CD4-positive, alpha-beta memory T cell (primary cell): Measurements from ENCODE around the gene ATXN1. TPM values are rescaled to one million over a fixed set of nuclear protein-coding genes. Genes with fewer than 3 reads are reported as not detected.

Source experiments
- CTCF ChIA-PET: fragments of 350-600 bp; sonication (Branson Sonifier 250); formaldehyde crosslinking; loops from one replicate; lab custom pipeline; 2021; ENCODE audit warnings: inconsistent platforms; ENCODE audit not compliant: partially characterized antibody; lab: Charles Lee
- POLR2A ChIA-PET: fragments of 350-600 bp; sonication (Branson Sonifier 250); formaldehyde crosslinking; loops from one replicate; lab custom pipeline; 2021; ENCODE audit not compliant: partially characterized antibody; lab: Charles Lee
- DNase-seq, 5 donors: peaks; one replicate each; pipeline versions ENCODE4 v3.0.0 to v3.0.0-alpha.2; 2020 to 2022; ENCODE audit warnings: mixed read lengths in 1 of 5
- H3K27ac ChIP-seq: one replicate; pipeline ENCODE4 v1.7.0; 2013; ENCODE audit warnings: low read depth, low read length
- H3K27me3 ChIP-seq: 2 replicates; pipeline ENCODE4 v1.7.0; 2013; ENCODE audit warnings: mild to moderate bottlenecking, low read length, moderate library complexity; ENCODE audit not compliant: insufficient read depth
- H3K36me3 ChIP-seq: 2 replicates; pipeline ENCODE4 v1.7.0; 2013; ENCODE audit warnings: mild to moderate bottlenecking, low read length, moderate library complexity; ENCODE audit not compliant: insufficient read depth
- H3K4me1 ChIP-seq: 2 replicates; pipeline ENCODE4 v1.7.0; 2013; ENCODE audit warnings: mild to moderate bottlenecking, low read length, moderate library complexity; ENCODE audit not compliant: insufficient read depth
- H3K4me3 ChIP-seq, 2 donors: one replicate each; pipeline ENCODE4 v1.7.0; 2013; ENCODE audit warnings: low read length in 2 of 2, mild to moderate bottlenecking in 1 of 2
- H3K9me3 ChIP-seq, 2 donors: one replicate each; pipeline ENCODE4 v1.7.0; 2013; ENCODE audit warnings: low read length in 2 of 2, control low read depth in 1 of 2; ENCODE audit not compliant: control insufficient read depth in 1 of 2
- H3K27ac Mint-ChIP-seq, 7 donors: one replicate each; pipeline ENCODE4 v1.8.0; 2020 to 2021; ENCODE audit warnings: mixed read lengths in 7 of 7, mild to moderate bottlenecking in 6 of 7, inconsistent platforms in 3 of 7, moderate library complexity in 3 of 7
- H3K27me3 Mint-ChIP-seq, 2 donors: one replicate each; pipeline ENCODE4 v1.8.0; 2020 to 2021; ENCODE audit warnings: mixed read lengths in 2 of 2
- H3K36me3 Mint-ChIP-seq, 2 donors: one replicate each; pipeline ENCODE4 v1.8.0; 2020 to 2021; ENCODE audit warnings: mixed read lengths in 2 of 2, inconsistent platforms in 1 of 2, mild to moderate bottlenecking in 1 of 2
- H3K4me1 Mint-ChIP-seq, 4 donors: one replicate each; pipeline ENCODE4 v1.8.0; 2020 to 2021; ENCODE audit warnings: mixed read lengths in 4 of 4, mild to moderate bottlenecking in 1 of 4
- H3K4me3 Mint-ChIP-seq, 8 donors: one replicate each; pipeline ENCODE4 v1.8.0; 2020 to 2021; ENCODE audit warnings: mixed read lengths in 8 of 8, mild to moderate bottlenecking in 7 of 8, moderate library complexity in 6 of 8, inconsistent platforms in 3 of 8
- H3K9me3 Mint-ChIP-seq, 8 donors: one replicate each; pipeline ENCODE4 v1.8.0; 2020 to 2021; ENCODE audit warnings: mixed read lengths in 8 of 8, mild to moderate bottlenecking in 5 of 8, inconsistent platforms in 3 of 8, moderate library complexity in 1 of 8
- intact Hi-C: fragments of 100-400 bp; cut with micrococcal nuclease; formaldehyde crosslinking; loops from one replicate; pipeline ENCODE4 v1.15.1; 2023
- polyA plus RNA-seq, 2 donors: library from polyadenylated mRNA; unstranded; fragments of 300-500 nt; fragmentation: Illumina TruSeq; gene quantifications; one replicate each; pipeline ENCODE4 v1.2.3, GENCODE V29; 2021
- total RNA-seq, 2 experiments: library from RNA; stranded (reverse); gene quantifications; one replicate each; pipeline ENCODE4 v1.2.3, GENCODE V29; 2021

Gene ATXN1
- total and polyA plus RNA-seq, 4 experiments from 2014 or later = 10.5 to 97.4 (median 56.9) TPM

DNA sequence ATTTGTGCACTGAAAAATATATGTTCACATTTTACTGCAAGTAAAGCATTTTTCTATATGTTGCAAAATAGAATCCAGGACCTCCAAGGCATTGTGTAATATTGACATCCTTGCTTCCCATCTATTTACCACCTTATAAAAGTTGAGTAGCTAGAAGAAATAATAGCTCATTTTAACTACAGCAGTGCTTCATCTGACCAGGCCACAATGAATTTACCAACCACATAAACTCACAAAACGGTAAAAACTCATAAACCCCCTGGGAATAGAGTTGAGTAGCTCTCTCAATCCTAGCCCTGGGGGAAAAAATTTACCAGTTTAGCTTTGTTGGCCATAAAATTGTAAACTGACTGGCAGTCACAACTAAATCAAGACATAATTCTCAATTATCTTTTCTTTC lies 3.9 kb downstream of the ATXN1 start:
- peaks cover 0 to 3% (median 0%) of the 10 kb centered on the region in 8 donors for H3K9me3 Mint-ChIP-seq
- peak overlapping the region in 4 of 7 donors; percentile 11 to 76 (median 59) for H3K27ac Mint-ChIP-seq
- Histone ChIP-seq H3K36me3 (peaks cover 13% of the 10 kb centered on the region), H3K27ac (no peak overlapping the region), H3K9me3 (no peaks in the 10 kb centered on the region), H3K27me3 (no peaks in the 10 kb centered on the region), H3K4me1 (peaks cover 61% of the 10 kb centered on the region), H3K4me3 (no peak overlapping the region)
- peaks cover 8 to 49% of the 10 kb centered on the region in 2 donors for H3K36me3 Mint-ChIP-seq
- DNase-seq = no peak
- H3K4me1 Mint-ChIP-seq = peaks cover 52 to 84% (median 61%) of the 10 kb centered on the region in 4 donors
- peak overlapping the region in 5 of 8 donors; percentile 26 to 69 (median 53) for H3K4me3 Mint-ChIP-seq
- peaks cover 0 to 4% of the 10 kb centered on the region in 2 donors for H3K27me3 Mint-ChIP-seq
- intact Hi-C loops = no loop called here
- CTCF ChIA-PET = interaction anchor here (0.7 to 3.0 kb wide), 14 partner anchors 10 to 440 kb away, joined by 3 to 21 read pairs (median 4); no protein-coding TSS in a partner anchor
- POLR2A ChIA-PET = interaction anchor here (0.9 to 3.7 kb wide), 7 partner anchors 10 to 99 kb away, joined by 3 to 35 read pairs (median 18); no protein-coding TSS in a partner anchor

DNA sequence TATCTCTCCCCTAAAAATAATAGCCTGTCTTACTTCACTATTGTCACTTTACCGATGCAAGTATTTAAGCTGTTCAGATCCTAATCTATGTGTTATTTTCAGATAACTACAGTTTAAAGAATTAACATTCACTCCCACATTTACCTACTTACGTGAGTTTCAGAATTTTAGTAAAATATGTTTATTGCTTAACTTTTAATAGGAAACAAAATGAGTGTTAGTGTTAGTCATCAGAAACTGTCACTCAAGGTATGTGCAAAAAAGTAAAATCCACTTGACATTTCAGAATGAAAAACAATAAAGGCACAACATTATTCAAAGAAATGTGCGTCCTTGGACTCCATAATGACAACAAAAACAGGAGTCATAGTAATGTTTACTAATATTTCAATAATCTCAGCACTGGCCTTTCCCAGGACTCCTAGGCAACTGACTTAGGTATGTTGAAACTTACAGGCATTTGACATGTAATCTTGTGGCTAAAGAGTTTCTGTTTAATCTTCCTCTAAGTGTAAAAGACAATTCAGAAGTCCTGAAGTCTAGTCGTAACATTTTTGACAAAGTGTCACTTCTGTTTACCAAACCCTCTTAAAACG lies 4.5 kb downstream of the ATXN1 start:
- H3K9me3 ChIP-seq = no peaks in the 10 kb centered on the region
- DNase-seq = no peak
- peak overlapping the region in 6 of 7 donors; percentile 11 to 76 (median 14) for H3K27ac Mint-ChIP-seq
- intact Hi-C loops = no loop called here
- peaks cover 66% of the 10 kb centered on the region for H3K4me1 ChIP-seq
- no peak overlapping the region for H3K27ac ChIP-seq
- peaks cover 53 to 81% (median 63%) of the 10 kb centered on the region in 4 donors for H3K4me1 Mint-ChIP-seq
- no peak overlapping the region for H3K4me3 ChIP-seq
- H3K27me3 ChIP-seq = no peaks in the 10 kb centered on the region
- CTCF ChIA-PET = interaction anchor here (1.1 to 3.0 kb wide), 9 partner anchors 10 to 440 kb away, joined by 3 to 21 read pairs (median 4); no protein-coding TSS in a partner anchor
- H3K9me3 Mint-ChIP-seq = peaks cover 0 to 3% (median 0%) of the 10 kb centered on the region in 8 donors
- peak overlapping the region in 4 of 8 donors; percentile 18 to 69 (median 46) for H3K4me3 Mint-ChIP-seq
- H3K36me3 ChIP-seq = peaks cover 17% of the 10 kb centered on the region
- POLR2A ChIA-PET = interaction anchor here (0.9 to 3.7 kb wide), 5 partner anchors 10 to 98 kb away, joined by 3 to 35 read pairs (median 20); no protein-coding TSS in a partner anchor
- peaks cover 8 to 45% of the 10 kb centered on the region in 2 donors for H3K36me3 Mint-ChIP-seq
- H3K27me3 Mint-ChIP-seq = peaks cover 0 to 4% of the 10 kb centered on the region in 2 donors

DNA sequence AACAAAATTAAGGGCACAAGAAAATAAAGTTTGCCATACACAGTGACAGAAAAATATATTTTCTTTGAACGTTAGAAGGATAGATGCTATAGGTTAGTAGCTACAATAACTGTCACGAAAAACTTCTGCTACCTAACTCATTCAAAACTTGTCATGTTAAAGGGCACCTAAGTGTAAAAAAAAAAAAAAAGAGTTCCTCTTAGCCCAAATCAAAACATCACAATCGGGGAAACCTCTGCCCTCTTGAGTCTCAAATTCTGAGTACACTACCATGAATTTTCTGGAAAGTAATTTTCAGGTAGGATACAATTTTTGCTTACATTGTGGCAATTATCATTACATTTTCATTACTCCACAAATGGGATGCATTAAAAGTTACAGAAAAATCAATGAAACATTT lies 5.7 kb downstream of the ATXN1 start:
- no peaks in the 10 kb centered on the region for H3K27me3 ChIP-seq
- no peak overlapping the region for H3K27ac ChIP-seq
- peaks cover 17% of the 10 kb centered on the region for H3K36me3 ChIP-seq
- peaks cover 11 to 47% of the 10 kb centered on the region in 2 donors for H3K36me3 Mint-ChIP-seq
- H3K4me1 Mint-ChIP-seq = peaks cover 57 to 82% (median 68%) of the 10 kb centered on the region in 4 donors
- no peak overlapping the region for H3K4me3 ChIP-seq
- POLR2A ChIA-PET = no interaction called here
- H3K27ac Mint-ChIP-seq = peak overlapping the region in 3 of 7 donors; percentile 10 to 29 (median 17)
- no peaks in the 10 kb centered on the region for H3K27me3 Mint-ChIP-seq
- peaks cover 70% of the 10 kb centered on the region for H3K4me1 ChIP-seq
- CTCF ChIA-PET = interaction anchor here (1.1 kb wide), 1 partner anchor 43 kb away, joined by 6 read pairs; no protein-coding TSS in a partner anchor
- peak overlapping the region in 1 of 8 donors; percentile 7 for H3K4me3 Mint-ChIP-seq
- H3K9me3 ChIP-seq = no peaks in the 10 kb centered on the region
- H3K9me3 Mint-ChIP-seq = no peaks in the 10 kb centered on the region
- intact Hi-C loops = no loop called here
- no peak for DNase-seq

DNA sequence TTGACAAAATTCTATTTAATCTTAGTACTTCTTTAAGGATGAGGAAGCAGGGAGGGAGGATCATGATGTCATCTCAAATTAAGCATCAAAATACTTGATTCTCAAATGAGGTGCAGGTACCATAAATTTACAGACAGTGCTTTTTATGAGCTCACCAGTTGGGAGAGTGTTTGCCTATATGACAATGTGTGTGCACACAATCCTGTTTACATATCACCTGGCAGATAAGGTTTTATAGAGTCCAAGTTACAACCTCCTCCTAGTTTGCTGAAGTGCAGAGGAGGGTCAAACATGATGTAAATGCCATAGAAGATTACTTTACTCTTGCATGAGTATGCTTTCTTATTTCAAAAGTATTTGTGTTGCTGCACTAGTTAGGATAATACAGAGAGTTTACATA lies 6.4 kb downstream of the ATXN1 start:
- ChIA-PET POLR2A (interaction anchor here (3.7 kb wide), 1 partner anchor 7 kb away, joined by 18 read pairs; the partner anchor contains the start of gene ATXN1), CTCF (interaction anchor here (1.1 kb wide), 1 partner anchor 43 kb away, joined by 6 read pairs; no protein-coding TSS in a partner anchor)
- no peaks in the 10 kb centered on the region for H3K9me3 Mint-ChIP-seq
- no peak overlapping the region for H3K4me3 ChIP-seq
- DNase-seq = no peak
- peaks cover 15 to 53% of the 10 kb centered on the region in 2 donors for H3K36me3 Mint-ChIP-seq
- no peaks in the 10 kb centered on the region for H3K27me3 ChIP-seq
- H3K4me1 Mint-ChIP-seq = peaks cover 59 to 86% (median 70%) of the 10 kb centered on the region in 4 donors
- H3K4me3 Mint-ChIP-seq = peak overlapping the region in 3 of 8 donors; percentile 2 to 19 (median 12)
- H3K36me3 ChIP-seq = peaks cover 17% of the 10 kb centered on the region
- no peaks in the 10 kb centered on the region for H3K27me3 Mint-ChIP-seq
- H3K27ac Mint-ChIP-seq = peak overlapping the region in 4 of 7 donors; percentile 3 to 37 (median 24)
- H3K9me3 ChIP-seq = no peaks in the 10 kb centered on the region
- H3K27ac ChIP-seq = no peak overlapping the region
- intact Hi-C loops = no loop called here
- H3K4me1 ChIP-seq = peaks cover 73% of the 10 kb centered on the region

DNA sequence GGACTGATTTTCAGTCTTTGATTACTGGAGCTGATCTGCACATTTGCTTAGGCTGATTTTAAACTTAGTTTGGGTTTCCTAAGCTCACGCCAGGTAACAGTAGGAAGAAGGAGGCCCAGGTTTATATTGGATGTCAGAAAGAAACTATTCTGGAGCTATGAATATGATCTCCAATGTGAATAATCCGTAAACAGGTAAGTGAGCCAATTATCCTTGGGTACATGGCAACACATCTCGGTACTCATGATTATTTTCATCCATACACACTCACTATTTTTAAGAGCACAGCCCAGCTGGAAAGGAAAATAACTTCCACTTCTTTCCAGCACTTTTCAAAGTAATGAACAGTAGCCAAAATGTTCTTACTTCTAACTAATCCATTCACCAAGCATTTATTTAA lies 7.0 kb downstream of the ATXN1 start:
- peaks cover 21 to 53% of the 10 kb centered on the region in 2 donors for H3K36me3 Mint-ChIP-seq
- POLR2A ChIA-PET = interaction anchor here (3.7 kb wide), 1 partner anchor 8 kb away, joined by 18 read pairs; the partner anchor contains the start of gene ATXN1
- peak overlapping the region in 1 of 7 donors; percentile 17 for H3K27ac Mint-ChIP-seq
- Histone ChIP-seq H3K27ac (no peak overlapping the region), H3K4me3 (no peak overlapping the region), H3K9me3 (no peaks in the 10 kb centered on the region), H3K36me3 (peaks cover 17% of the 10 kb centered on the region), H3K27me3 (no peaks in the 10 kb centered on the region), H3K4me1 (peaks cover 78% of the 10 kb centered on the region)
- H3K4me3 Mint-ChIP-seq = no peak overlapping the region
- peaks cover 64 to 89% (median 73%) of the 10 kb centered on the region in 4 donors for H3K4me1 Mint-ChIP-seq
- DNase-seq = no peak
- H3K9me3 Mint-ChIP-seq = no peaks in the 10 kb centered on the region
- intact Hi-C loops = no loop called here
- CTCF ChIA-PET = interaction anchor here (3.2 kb wide), 1 partner anchor 10 kb away, joined by 15 read pairs; no protein-coding TSS in a partner anchor
- no peaks in the 10 kb centered on the region for H3K27me3 Mint-ChIP-seq

DNA sequence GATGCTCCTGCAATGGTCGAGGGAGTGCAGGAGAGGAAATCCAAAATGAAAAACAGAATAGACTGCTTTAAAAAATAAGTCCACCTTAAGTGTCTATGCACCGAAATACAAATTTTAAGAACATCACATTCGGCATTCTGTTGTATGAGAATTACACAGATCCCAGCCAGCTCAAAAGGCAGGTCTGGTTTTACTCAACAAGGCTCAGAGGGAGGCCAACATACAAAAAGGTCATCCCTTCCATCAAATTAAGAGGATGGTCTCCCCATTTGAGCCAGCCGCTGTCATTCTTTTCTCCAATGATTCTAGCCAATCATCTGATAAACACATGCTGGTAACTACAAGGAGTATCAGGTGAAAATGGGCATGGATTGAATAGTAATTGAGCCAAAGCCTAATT lies 7.9 kb downstream of the ATXN1 start:
- DNase-seq = no peak
- Histone ChIP-seq H3K36me3 (peaks cover 20% of the 10 kb centered on the region), H3K4me3 (no peak overlapping the region), H3K4me1 (peaks cover 78% of the 10 kb centered on the region), H3K27ac (no peak overlapping the region), H3K27me3 (no peaks in the 10 kb centered on the region), H3K9me3 (no peaks in the 10 kb centered on the region)
- CTCF ChIA-PET = interaction anchor here (3.2 kb wide), 1 partner anchor 10 kb away, joined by 15 read pairs; no protein-coding TSS in a partner anchor
- POLR2A ChIA-PET = interaction anchor here (1.2 to 3.7 kb wide), 2 partner anchors 9 to 17 kb away, joined by 3 to 18 read pairs; partner anchors contain the start of gene ATXN1
- peak overlapping the region in 1 of 7 donors; percentile 74 for H3K27ac Mint-ChIP-seq
- no peaks in the 10 kb centered on the region for H3K9me3 Mint-ChIP-seq
- intact Hi-C loops = no loop called here
- no peaks in the 10 kb centered on the region for H3K27me3 Mint-ChIP-seq
- H3K4me1 Mint-ChIP-seq = peaks cover 61 to 89% (median 72%) of the 10 kb centered on the region in 4 donors
- peaks cover 26 to 53% of the 10 kb centered on the region in 2 donors for H3K36me3 Mint-ChIP-seq
- no peak overlapping the region for H3K4me3 Mint-ChIP-seq
